Astrocyte of the cerebellum (primary cell): ENCODE data around the gene KNCN.

Source experiments
- DNase-seq: peaks from one replicate; pipeline ENCODE4 v3.0.0-alpha.2; 2011; ENCODE audit warnings: low read depth
- H3K4me3 ChIP-seq: 2 replicates; pipeline ENCODE4 v1.5.1; 2011; ENCODE audit warnings: mild to moderate bottlenecking, low read depth, low read length, moderate library complexity
- CTCF ChIP-seq: IDR thresholded peaks from 2 replicates; pipeline ENCODE4 v1.5.1; 2012; ENCODE audit warnings: low read length, low read depth, moderate library complexity, mild to moderate bottlenecking; ENCODE audit errors: missing control alignments
- in situ Hi-C: cut with HindIII; loops from 2 replicates; pipeline ENCODE4 v1.10.0; 2017; ENCODE audit warnings: low sequenced_read_pairs

The KNCN gene

DNA sequence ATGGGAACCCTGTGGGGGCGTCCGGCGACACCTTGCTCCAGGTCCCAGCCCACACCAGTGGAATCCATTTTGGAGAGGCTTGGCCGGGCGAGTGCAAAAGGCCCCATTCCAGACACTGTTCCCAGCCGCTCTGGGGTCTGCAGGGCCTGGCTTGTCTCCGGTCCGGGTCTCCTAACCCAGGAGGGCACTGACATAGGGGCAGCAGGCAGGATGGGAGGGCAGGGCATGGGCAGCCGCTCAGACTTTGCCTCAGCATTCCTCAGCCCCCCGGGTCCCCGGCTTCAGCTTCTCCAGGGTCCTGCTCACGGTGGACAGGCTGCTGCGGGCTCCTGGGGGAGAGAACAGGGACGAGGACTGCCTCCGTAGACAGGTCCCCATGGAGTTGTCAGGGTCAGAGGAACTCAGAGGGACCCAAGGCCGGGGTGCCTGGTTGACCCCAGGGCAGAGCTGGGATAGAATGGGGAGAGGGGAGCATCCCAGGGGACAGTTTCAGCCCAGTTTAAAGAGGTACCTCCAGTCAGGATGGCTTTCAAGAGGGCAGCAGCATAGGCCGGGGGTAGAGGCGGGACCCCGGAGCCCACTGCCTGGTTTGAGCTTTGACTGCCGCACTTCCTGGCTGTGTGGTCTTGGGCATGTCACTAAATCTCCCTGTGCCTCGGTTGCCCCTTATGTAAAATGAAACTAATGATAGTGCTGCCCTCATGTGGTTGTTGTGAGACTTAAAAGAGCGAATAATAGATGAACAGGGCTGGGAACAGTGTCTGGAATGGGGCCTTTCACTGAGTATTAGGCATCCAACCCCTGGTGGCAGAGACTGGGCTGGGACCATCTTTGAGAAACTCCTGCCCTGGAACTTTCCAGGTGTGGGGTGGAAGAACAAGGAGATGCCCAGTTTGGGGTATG lies 3.7 kb downstream of the KNCN start:
- peak; percentile 42 for DNase-seq
- TF ChIP-seq CTCF: peak; percentile 48
- in situ Hi-C loops: no loop called here
- H3K4me3 ChIP-seq: no peak overlapping the region

DNA sequence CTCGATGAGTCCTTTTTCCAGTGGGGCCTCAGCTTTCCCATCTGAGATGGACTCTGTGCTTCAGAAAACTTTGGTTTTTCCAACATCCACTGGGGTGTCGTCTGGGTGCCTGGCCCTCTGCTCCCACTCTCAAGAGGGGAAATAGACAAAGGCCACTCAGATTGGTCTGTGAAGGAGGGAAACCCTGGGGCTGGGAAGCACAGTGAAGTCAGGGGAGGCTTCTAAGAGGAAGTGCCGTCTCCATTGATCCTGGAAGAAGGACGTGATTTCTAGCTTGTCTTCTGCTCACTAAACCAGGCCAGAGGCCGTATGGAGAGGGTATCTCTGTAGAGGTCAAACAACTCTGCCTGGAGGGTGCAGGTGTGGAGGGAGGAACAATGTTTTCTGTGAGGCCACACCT lies 5.2 kb downstream of the KNCN start:
- in situ Hi-C loops: no loop called here
- no peak overlapping the region for H3K4me3 ChIP-seq
- DNase-seq: no peak
- TF ChIP-seq CTCF: no peak

- no peak overlapping the region for H3K4me3 ChIP-seq
- in situ Hi-C loops: no loop called here
- no peak for DNase-seq
- no peak for TF ChIP-seq CTCF
Measured at GRCh38 chr1:46545784-46546183, 5.7 kb downstream of the KNCN start.

DNA sequence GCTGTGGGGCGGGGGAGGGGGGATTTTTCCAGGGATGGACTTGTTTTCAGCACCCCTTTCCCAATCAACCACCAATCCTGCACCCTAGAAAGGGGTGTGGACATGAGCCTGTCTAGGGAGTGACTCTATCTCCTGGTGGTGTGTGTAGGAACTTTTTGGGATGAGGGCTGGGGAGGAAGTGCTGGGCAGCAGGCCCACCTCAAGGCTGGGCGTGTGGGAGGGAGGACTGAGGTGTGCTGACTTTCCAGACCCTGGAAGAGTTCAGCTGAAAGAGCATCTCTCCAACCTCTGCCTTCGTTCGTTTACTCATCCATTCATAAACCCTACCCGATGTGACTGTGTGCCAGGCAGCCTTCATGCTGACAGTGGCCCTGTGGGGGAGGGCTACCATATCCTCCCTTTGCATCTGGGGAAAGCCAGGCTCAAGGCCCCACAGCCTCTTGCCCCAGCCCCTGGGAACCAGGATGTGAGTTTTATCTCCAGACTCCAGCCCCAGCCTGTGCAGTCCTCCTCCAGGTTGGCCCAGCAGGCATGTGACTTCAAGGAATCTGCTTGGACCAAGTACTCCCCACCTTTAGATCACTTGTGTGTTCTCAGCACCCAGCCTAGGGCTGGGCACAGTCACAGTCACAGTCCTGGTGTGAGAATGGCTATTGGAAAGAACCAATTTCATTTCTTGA lies 6.7 kb downstream of the KNCN start:
- no peak for TF ChIP-seq CTCF
- in situ Hi-C loops: no loop called here
- DNase-seq: no peak
- no peak overlapping the region for H3K4me3 ChIP-seq

- in situ Hi-C loops: no loop called here
- no peak for DNase-seq
- TF ChIP-seq CTCF: no peak
- no peak overlapping the region for H3K4me3 ChIP-seq
Measured at GRCh38 chr1:46543761-46544560, 7.5 kb downstream of the KNCN start.

GRCh38 chr1:46543382-46543760 lies 8.1 kb downstream of the KNCN start:
- TF ChIP-seq CTCF: no peak
- no peak for DNase-seq
- in situ Hi-C loops: no loop called here
- H3K4me3 ChIP-seq: no peak overlapping the region
